Right lobe of liver (tissue), 4 donors: Measurements from ENCODE around the gene SUGCT.

Source experiments
- CTCF ChIP-seq, 4 donors: fragments of 200-600 bp in 3 of 4; fragments of 450-650 bp in 1 of 4; IDR thresholded peaks; one replicate each; pipeline versions ENCODE4 v1.5.1 to v1.8.0; 2016 to 2022; ENCODE audit warnings: antibody characterized with exemption in 4 of 4, mild to moderate bottlenecking in 2 of 4
- POLR2A ChIP-seq: fragments of 450-650 bp; IDR thresholded peaks from one replicate; pipeline ENCODE4 v1.6.1; 2017; ENCODE audit warnings: antibody characterized with exemption, mild to moderate bottlenecking
- donor health status: DM: no; HTN: no; CAD: no.
- donor health status: DM: no; HTN: no; CAD: no.
- donor health status: DM: no; HTN: yes; CAD: no.

GRCh38 chr7:40243076-40243475 is 108.3 kb downstream of the SUGCT start:
- TF ChIP-seq CTCF (IDR thresholded peaks at IDR 0.05), result no peak
- TF ChIP-seq POLR2A, result no peak
